Superior temporal gyrus (tissue), 1 donor: ENCODE measurements around the gene SGMS1.
"Not testable (repeated sequence)": the region's sequence is repeated elsewhere in the genome, so short reads cannot be mapped to it uniquely, and the experiment has no call there.

Experiments
- DNase-seq: peaks from one replicate; pipeline ENCODE4 v3.0.0-alpha.2; 2016; ENCODE audit errors: extremely low spot score

The SGMS1 gene

GRCh38 chr10:50623663-50624412 lies at the start of gene SGMS1:
SGMS1 (minus strand) TSS chr10:50623956; CDS start chr10:50344114, 279,842 bp downstream.
- DNase-seq, result peak; percentile 81

GRCh38 chr10:50672152-50672551 lies 48.4 kb upstream of the SGMS1 start:
- DNase-seq, result not testable (repeated sequence)

- DNase-seq, result not testable (repeated sequence)
Measured at GRCh38 chr10:50671645-50672044, 47.9 kb upstream of the SGMS1 start.

GRCh38 chr10:50669957-50670356 lies 46.2 kb upstream of the SGMS1 start:
- not testable (repeated sequence) for DNase-seq

GRCh38 chr10:50667353-50667752 lies 43.6 kb upstream of the SGMS1 start:
- DNase-seq, result not testable (repeated sequence)

- not testable (repeated sequence) for DNase-seq
Measured at GRCh38 chr10:50662420-50662819, 38.7 kb upstream of the SGMS1 start.

- DNase-seq, result not testable (repeated sequence)
Measured at GRCh38 chr10:50661563-50661962, 37.8 kb upstream of the SGMS1 start.

GRCh38 chr10:50659865-50660730 lies 36.3 kb upstream of the SGMS1 start:
- DNase-seq, result not testable (repeated sequence)

- DNase-seq, result not testable (repeated sequence)
Measured at GRCh38 chr10:50659016-50659864, 35.5 kb upstream of the SGMS1 start.

GRCh38 chr10:50658165-50658564 lies 34.4 kb upstream of the SGMS1 start:
- no peak for DNase-seq

- no peak for DNase-seq
Measured at GRCh38 chr10:50653758-50654157, 30.0 kb upstream of the SGMS1 start.

GRCh38 chr10:50653142-50653541 lies 29.4 kb upstream of the SGMS1 start:
- DNase-seq, result peak; percentile 73

- DNase-seq, result no peak
Measured at GRCh38 chr10:50651808-50652207, 28.1 kb upstream of the SGMS1 start.

- no peak for DNase-seq
Measured at GRCh38 chr10:50650481-50650880, 26.7 kb upstream of the SGMS1 start.

GRCh38 chr10:50648935-50649227 lies 25.1 kb upstream of the SGMS1 start:
- DNase-seq, result no peak

- DNase-seq, result no peak
Measured at GRCh38 chr10:50648089-50648934, 24.6 kb upstream of the SGMS1 start.

GRCh38 chr10:50647350-50647749 lies 23.6 kb upstream of the SGMS1 start:
- not testable (repeated sequence) for DNase-seq

- no peak for DNase-seq
Measured at GRCh38 chr10:50645236-50645635, 21.5 kb upstream of the SGMS1 start.

GRCh38 chr10:50641626-50642025 lies 17.9 kb upstream of the SGMS1 start:
- no peak for DNase-seq

GRCh38 chr10:50640238-50640637 lies 16.5 kb upstream of the SGMS1 start:
- DNase-seq, result no peak
